Measurements from ENCODE around the gene PALM. TPM values are rescaled to one million over a fixed set of nuclear protein-coding genes. Genes with fewer than 3 reads are reported as not detected.

Gene PALM
- total RNA-seq, 1 experiment from 2014 or later = 43.7 TPM

GRCh38 chr19:784541-784940 lies 75.8 kb downstream of the PALM start:
- peak; percentile 61 for ATAC-seq

GRCh38 chr19:787536-787935 lies 78.8 kb downstream of the PALM start:
- Histone ChIP-seq H3K9me2 (ENCODE audit: insufficient read depth) (no peaks in the 10 kb centered on the region), H3K4me2 (ENCODE audit: low read length) (no peak overlapping the region), H3K27ac (ENCODE audit: low read depth, low read length) (no peak overlapping the region), H3K4me3 (replicated peaks in 1 of 2; ENCODE audit: low read depth in 1 of 2, low read length in 2 of 2) (no peak overlapping the region), H3K36me3 (ENCODE audit: control insufficient read depth in 1 of 2, insufficient read depth in 2 of 2, low read length in 2 of 2) (no peaks in the 10 kb centered on the region), H4K20me1 (ENCODE audit: insufficient read depth) (no peaks in the 10 kb centered on the region), H3K9ac (ENCODE audit: low read length) (no peak overlapping the region), H3K79me2 (ENCODE audit: insufficient read depth, low read length) (no peaks in the 10 kb centered on the region), H3K27me3 (ENCODE audit: insufficient read depth, low read length) (no peaks in the 10 kb centered on the region), H3K4me1 (ENCODE audit: control insufficient read depth in 1 of 2, insufficient read depth in 2 of 2, low read length in 2 of 2) (peaks cover 21 to 24% of the 10 kb centered on the region in 2 experiments), H2AFZ (ENCODE audit: low read depth, low read length, poor library complexity, severe bottlenecking) (no peak overlapping the region), H3K9me3 (ENCODE audit: control insufficient read depth in 1 of 2, insufficient read depth in 1 of 2, low read depth in 1 of 2, low read length in 2 of 2) (no peaks in the 10 kb centered on the region)
- intact Hi-C loops (cut with micrococcal nuclease) = no loop called here
- ChIA-PET RAD21 (ENCODE audit: low non-redundant PET in 1 of 2, low total read pairs in 2 of 2, uncharacterized antibody in 2 of 2, unreplicated experiment in 2 of 2) (no interaction called here), POLR2A (interaction anchor here (0.6 kb wide), 1 partner anchor 84 kb away, joined by 4 read pairs; no protein-coding TSS in a partner anchor), CTCF (no interaction called here)
- BruUV-seq (replicated peaks) = no TSS peak
- DNase-seq (ENCODE audit: low read depth, low spot score) = no peak
- no peak for ATAC-seq
- no peak for TF ChIP-seq TCF7L2 (IDR thresholded peaks at IDR 0.05; ENCODE audit: borderline replicate concordance, extremely low read depth, insufficient read depth, insufficient read length)
- TF ChIP-seq ZFX (IDR thresholded peaks at IDR 0.05) = no peak
- TF ChIP-seq POLR2AphosphoS5 (IDR thresholded peaks at IDR 0.05; ENCODE audit: low read depth, low read length) = no peak
- TF ChIP-seq SIN3A (IDR thresholded peaks at IDR 0.05; ENCODE audit: low read depth) = no peak
- TF ChIP-seq CBX3 (IDR thresholded peaks at IDR 0.05; ENCODE audit: low read depth) = no peak
- TF ChIP-seq CTCF (IDR thresholded peaks at IDR 0.05 in 2 of 3, conservative IDR thresholded peaks at IDR 0.05 in 1 of 3; ENCODE audit: borderline replicate concordance in 1 of 3, insufficient read depth in 1 of 3, low read depth in 2 of 3, low read length in 2 of 3) = no peak
- TF ChIP-seq MAX (IDR thresholded peaks at IDR 0.05) = no peak
- no peak for TF ChIP-seq ELF1 (IDR thresholded peaks at IDR 0.05; ENCODE audit: borderline replicate concordance, low read depth)
- no peak for TF ChIP-seq CEBPB (IDR thresholded peaks at IDR 0.05; ENCODE audit: low read depth)
- TF ChIP-seq SRF (IDR thresholded peaks at IDR 0.05; ENCODE audit: low read depth) = no peak
- no peak for TF ChIP-seq SP1 (IDR thresholded peaks at IDR 0.05; ENCODE audit: low read depth)

More at GRCh38 chr19:784541-784940, 75.8 kb downstream of the PALM start:
- no peaks in the 10 kb centered on the region for H3K27me3 ChIP-seq (ENCODE audit: insufficient read depth, low read length)
- H4K20me1 ChIP-seq (ENCODE audit: insufficient read depth) = no peaks in the 10 kb centered on the region
- H3K9me3 ChIP-seq (ENCODE audit: control insufficient read depth in 1 of 2, insufficient read depth in 1 of 2, low read depth in 1 of 2, low read length in 2 of 2) = no peaks in the 10 kb centered on the region
- H3K27ac ChIP-seq (ENCODE audit: low read depth, low read length) = peak overlapping the region; percentile 18; the same call in 1 of the 2 replicates
- TF ChIP-seq CTCF (IDR thresholded peaks at IDR 0.05 in 2 of 3, conservative IDR thresholded peaks at IDR 0.05 in 1 of 3; ENCODE audit: borderline replicate concordance in 1 of 3, insufficient read depth in 1 of 3, low read depth in 2 of 3, low read length in 2 of 3) (0 out of 6 replicates have a peak, but pooled peaks of 1 of the 3 experiments have one; percentile 7), RAD21 (IDR thresholded peaks at IDR 0.05; ENCODE audit: low read depth) (no peak)
- H3K9me2 ChIP-seq (ENCODE audit: insufficient read depth) = no peaks in the 10 kb centered on the region
- BruUV-seq (replicated peaks) = no TSS peak
- no peaks in the 10 kb centered on the region for H3K79me2 ChIP-seq (ENCODE audit: insufficient read depth, low read length)
- H3K4me1 ChIP-seq (ENCODE audit: control insufficient read depth in 1 of 2, insufficient read depth in 2 of 2, low read length in 2 of 2) = peaks cover 30 to 34% of the 10 kb centered on the region in 2 experiments
- peak overlapping the region; percentile 65 for H3K4me2 ChIP-seq (ENCODE audit: low read length)
- CTCF ChIA-PET = no interaction called here
- no peak for DNase-seq (ENCODE audit: low read depth, low spot score)
- H3K9ac ChIP-seq (ENCODE audit: low read length) = peak overlapping the region; percentile 30; the same call in 1 of the 2 replicates
- H3K4me3 ChIP-seq (replicated peaks in 1 of 2; ENCODE audit: low read depth in 1 of 2, low read length in 2 of 2) = peak overlapping the region in 1 of 2 experiments; percentile 20; a peak in 1 of 4 replicates
- POLR2A ChIA-PET = interaction anchor here (0.7 kb wide), 1 partner anchor 12 kb away, joined by 3 read pairs; no protein-coding TSS in a partner anchor
- no peaks in the 10 kb centered on the region for H3K36me3 ChIP-seq (ENCODE audit: control insufficient read depth in 1 of 2, insufficient read depth in 2 of 2, low read length in 2 of 2)
- H2AFZ ChIP-seq (ENCODE audit: low read depth, low read length, poor library complexity, severe bottlenecking) = no peak overlapping the region
- RAD21 ChIA-PET (ENCODE audit: low non-redundant PET in 1 of 2, low total read pairs in 2 of 2, uncharacterized antibody in 2 of 2, unreplicated experiment in 2 of 2) = no interaction called here
- intact Hi-C loops (cut with micrococcal nuclease) = no loop called here
